ENCODE measurements around the gene BAK1.

Gene BAK1

DNA sequence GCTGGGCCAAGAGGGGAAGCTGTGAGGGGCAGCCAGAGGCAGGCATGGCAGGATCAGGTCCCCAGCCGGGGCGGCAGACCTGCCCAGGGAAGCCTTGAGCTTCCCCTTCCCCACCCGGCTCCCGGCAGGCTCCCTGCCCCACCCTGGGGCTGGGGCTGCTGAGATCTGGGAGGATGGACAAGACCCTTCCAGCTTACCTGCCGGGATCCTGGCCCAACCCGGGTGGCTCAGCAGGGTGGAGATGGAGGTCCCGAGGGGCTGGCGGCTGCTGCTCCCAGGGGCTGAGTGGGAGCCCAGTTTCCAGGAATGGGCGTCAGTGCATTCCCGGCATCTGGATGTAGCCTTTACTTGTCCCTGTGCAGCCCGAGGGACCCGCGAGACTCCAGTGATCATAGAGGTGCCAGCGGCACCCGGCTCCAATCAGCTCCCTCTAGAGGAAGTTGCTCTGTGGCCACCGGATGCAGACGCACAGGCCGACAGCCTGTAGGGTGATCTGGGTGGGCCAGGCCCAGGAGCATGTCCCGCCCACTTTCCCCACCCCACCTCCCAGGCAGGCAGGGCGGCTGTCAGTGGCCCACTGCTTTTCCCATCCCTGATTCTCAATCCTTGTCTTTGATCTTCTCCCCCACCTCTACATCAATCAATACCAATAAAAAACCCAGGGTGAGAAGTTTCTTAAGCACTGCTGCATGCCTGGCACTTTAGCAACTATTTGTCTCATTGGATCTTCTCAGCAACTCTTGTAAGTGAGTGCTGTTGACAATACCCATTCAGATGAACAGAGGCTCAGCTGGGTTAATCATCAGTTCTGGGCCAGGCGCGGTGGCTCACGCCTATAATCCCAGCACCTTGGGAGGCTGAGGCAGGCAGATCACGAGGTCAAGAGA, at the start of gene BAK1:
Gene BAK1, minus strand, starts transcription at position 449 of the 887 bp plus-strand sequence. CDS start 2,672 bp downstream, outside the sequence.
- DNase-seq = peak; percentile 87

DNA sequence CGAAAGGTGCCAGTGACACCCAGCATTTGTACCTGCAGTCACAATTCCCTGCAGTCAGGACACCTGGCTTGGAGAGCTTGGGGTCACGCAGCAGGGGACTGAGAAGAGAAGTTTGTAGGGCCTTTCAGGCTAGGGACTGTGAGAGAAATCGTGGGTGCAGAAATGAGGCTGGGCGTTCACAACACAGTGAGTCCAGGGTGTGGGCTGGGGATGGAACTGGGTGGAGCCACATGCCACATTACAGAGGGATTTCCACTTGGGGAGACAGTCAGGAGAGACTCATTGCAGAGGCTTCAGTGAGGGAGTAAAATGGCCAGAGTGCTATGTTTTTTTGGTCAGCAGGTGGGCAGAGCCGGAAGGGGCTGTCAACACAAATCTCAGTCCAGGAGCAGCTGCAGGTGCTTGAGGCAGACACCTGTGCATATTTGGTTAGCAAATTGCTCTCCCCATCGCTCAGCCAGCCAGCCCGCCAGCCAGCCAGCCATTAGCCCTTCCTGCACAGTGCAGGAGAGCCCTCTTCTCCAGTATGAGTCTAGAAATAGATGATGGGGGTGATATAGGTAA, 48.4 kb upstream of the BAK1 start:
- no peak for DNase-seq

DNA sequence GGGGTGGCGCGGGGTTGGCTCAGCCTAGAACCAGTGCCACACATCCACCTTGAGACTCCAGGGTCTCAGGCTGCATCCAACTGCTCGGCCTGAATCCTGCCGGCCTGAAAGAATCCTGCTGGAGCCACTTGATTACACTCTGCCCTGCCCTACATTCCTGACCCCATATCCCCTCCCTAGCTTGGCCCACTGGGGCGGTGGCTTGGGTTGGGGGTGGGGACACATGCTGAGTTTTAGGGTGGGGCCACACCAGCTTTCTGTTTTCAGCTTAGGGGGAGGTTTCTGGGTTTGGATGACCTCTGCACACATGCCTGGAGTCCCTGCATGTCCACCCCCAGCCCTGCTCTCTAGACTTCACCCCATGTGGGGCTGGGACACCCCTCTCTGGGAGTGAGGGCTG, 47.8 kb upstream of the BAK1 start:
- DNase-seq = no peak

DNA sequence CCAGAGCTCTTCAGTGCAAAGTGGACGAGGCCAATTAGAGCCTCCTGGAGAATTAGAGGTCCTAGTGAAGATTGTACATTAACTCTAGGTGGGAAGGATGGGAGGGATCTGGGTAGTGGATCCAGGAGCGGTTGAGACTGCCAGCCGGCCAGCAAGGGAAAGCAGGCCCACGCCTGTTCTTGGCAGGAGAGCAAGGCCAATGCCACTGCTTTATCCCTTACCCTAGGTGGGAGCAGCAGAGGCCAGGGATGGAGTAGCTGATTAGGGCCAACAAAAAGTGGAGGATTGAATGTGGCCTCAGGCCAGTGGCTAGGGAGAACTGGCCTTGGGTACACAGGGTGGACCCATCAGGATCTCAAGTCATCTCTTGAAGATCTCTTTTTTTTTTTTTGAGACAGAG, 44.8 kb upstream of the BAK1 start:
- no peak for DNase-seq

DNA sequence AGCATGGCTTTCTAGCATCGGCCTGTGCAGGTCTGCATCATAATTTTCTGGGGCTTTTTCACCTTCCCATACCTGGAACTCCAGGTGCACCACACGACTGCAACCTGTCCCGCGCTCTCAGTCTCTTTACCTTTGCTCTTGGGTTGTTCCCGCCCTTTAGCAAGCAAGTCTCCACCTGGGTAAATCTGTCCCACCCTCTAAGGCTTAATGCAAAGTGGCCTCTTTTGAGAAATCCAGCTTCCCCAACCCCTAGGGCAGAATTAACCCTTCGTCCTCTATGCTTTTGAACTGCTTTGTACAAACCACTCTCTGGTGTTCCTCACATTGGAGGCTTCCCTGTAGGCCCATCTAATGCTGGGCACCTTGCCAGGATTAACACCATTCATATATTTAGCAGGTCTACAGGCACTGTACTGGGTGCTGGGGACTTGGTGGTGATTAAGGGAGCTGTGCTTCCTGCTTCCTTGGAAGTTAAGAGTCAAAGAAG, 43.9 kb upstream of the BAK1 start:
- no peak for DNase-seq

DNA sequence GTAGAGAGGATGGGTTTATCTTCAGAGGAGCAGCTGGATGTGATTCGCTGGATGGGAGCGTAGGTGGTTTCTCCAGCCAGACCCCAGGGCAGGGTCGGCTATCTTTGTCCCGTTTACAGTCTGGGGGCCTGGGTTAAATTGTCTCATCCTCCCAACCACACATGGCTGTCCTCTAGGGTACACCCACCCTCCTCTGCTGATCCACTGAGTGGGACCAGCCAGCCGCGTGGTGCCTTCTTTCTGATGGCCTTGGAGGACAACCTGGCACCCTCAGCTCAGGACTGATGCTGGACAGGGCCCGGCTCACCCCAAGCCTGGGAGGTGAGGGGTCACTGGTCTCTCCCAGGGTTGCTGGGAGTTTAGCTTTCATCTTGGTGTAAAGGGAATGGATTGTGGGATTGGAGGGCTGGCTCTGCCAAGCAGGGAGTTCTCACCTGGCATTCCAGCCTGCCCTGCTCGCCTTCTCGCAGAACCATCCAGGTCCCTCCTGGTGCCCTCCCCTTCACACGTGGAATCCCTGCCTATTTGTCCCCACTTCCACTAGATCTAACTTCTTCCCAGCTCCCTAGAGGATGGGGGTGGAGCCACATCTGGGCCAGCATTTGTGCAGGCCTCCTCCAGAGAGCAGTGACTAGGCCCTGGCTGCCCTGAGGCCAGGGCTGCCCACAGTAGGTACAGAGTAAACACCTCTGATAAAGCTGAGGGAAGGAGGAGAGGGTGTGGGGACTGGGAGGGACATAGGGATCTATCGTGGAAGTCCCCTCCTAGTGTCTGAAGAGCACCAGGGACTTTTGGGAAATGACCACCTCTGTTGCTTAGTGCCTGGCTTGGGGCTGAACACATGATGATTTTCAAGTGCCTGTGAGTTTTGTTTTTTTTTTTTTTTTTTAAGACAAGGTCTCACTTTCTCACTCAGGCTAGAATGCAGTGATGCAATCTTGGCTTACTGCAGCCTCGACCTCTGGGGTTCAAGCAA, 42.7 kb upstream of the BAK1 start:
- DNase-seq = no peak

DNA sequence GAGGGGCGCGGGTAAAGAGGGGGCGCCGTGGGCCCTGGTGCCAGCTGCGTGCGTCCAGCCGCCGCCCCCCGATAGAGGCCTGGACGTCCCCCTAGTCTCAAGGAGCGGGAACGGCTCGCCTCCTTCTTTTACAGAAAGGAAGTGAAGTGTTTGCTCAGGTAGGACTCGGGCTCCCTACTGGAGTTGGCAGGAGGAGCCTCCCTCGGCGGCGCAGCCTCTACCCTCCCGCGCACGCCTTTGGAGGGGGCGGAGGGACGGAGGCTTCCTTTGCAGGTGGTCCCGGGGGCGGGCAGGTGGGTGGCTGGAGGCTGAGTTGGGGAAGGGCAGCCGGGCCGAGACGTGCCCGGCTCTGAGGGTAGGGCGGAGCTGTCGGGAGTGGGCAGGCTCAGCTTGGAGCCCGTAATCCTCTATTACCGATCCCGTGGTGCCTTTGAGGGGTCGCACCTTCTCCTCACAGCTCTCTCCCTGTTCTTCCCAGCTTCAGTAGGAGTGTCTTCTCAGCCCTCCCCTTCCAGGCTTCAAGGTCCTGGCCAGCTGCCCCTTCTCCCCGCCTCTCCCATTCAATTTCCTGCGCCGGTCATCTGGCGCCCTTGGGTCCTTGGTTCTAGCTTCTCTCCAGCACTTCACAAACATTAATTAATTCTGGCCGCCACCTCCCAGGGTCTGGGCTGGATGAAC, 41.8 kb upstream of the BAK1 start:
- DNase-seq = no peak

DNA sequence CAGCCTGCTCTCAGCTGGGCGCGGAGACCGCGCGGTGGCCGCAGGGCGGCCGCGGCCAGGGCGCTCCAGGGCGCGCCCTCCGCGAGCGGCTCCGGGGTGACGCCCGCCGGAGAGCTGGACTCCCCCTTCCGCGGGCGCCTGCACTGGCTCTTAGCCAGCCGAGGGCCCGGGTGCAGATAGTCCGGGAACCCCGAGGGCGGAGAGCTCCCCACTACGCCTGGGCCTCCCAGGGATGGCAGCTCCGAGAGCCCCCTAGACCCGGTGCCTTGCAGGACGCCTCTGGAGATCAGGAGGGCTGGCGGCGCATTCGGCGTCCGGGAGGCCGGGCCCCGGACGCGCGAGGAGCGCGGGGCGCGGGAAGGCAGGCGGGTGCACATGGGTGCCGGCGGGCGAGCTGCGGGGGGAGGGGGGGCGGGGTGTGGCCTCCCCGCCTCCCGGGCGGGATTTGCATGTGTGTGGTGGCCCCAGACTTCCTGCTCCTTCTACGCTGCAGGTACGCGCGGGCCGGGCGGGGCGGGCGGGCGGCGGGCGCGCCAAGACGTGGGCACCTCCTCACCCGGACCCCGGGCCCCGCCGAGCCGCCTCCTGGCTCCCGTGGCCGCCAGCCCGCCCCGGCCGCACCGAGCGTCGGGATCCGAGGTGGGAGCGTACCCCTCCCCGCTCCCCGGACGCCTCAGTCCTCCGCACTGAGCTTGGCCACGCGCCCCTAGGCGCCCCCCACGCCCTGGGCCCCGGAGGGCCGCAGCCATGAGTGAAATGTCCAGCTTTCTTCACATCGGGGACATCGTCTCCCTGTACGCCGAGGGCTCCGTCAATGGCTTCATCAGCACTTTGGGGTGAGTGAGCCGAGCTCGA, 41.0 kb upstream of the BAK1 start, which contains the start of gene ITPR3:
Gene ITPR3, plus strand, starts transcription at position 467 of the 855 bp plus-strand sequence. Its CDS starts 281 bp downstream, at position 748.
- peak; percentile 62 for DNase-seq

DNA sequence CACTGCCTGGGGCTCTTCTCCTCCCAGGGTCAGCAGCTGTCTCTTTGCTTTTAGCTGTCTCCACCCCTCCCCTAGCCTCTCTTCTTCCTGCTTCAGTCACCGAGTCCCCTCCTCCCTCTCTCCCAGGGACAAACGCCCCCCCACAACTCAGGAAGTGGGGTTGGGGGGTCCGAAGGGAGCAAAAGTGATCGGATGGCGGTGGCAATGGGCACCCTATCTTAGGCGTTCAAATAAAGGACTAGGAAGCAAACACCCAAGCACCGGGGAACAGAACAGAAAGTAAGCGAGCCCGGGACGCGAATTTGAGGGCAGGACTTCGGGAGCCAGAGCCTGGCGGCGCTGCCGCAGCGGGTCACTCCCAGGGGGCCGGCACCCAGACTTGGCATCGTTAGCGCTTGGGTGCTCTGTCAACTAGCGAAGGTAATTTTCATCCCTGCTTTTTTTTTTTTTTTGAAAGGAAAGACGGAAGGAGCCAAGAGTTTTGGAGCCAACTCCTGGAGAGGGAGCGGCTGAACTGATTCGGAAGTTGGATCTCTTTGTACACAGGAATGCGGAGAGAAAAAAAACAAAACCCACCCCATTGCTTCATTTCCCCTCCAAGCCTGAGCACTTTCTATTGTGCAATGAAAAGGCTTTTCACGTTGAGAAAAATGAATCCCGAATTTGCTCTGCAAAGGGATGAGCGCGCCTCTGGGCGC, 40.2 kb upstream of the BAK1 start:
- DNase-seq = no peak

DNA sequence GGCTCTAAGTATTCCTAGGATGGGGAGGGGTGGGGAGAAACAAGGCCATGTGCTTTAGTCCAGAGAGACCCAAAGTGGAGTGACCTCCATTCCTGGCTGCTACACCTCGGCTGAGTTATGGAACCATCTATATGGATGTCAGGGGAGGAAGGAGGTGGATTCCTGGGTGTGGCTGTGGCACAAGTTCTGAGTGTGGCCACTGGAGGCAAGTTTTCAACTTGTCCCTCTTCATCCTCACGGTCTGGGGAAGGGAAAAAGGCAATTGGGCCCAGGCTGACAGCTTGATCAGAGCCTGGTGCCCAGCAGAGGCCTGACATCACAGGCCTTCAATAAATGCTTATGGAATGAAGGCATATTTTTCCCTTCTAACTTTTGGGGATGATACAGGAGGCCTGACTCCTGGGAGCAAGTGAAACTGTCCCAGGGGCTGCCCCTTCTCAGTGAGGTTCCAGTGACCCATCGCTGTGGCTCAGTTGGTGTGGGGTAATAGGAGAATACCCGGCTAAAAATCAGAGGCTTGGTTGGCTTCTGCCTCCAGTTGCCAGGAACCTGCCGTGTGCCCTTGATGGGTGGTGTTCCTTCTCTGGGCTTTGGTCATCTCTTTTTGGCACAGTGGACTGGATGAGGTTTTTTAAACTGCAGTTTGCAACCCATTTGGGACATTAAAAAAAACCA, 39.2 kb upstream of the BAK1 start:
- no peak for DNase-seq

DNA sequence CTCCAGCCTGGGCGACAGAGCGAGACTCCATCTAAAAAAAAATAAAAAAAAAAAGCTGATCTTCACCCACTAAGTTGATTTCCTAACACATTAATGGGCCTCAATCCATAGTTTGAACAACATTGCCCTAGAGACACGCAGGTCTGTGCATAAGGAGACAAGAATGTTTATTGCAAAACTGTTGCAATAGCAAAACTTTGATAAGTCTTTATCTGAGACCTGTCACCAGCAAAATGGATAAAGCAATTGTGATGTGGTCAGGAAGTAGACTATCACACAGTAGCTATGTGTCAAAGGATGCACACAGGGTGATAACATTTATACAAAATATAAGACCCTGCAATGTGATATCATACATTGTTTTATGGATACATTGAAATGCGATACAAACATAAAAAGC, 36.8 kb upstream of the BAK1 start:
- no peak for DNase-seq

DNA sequence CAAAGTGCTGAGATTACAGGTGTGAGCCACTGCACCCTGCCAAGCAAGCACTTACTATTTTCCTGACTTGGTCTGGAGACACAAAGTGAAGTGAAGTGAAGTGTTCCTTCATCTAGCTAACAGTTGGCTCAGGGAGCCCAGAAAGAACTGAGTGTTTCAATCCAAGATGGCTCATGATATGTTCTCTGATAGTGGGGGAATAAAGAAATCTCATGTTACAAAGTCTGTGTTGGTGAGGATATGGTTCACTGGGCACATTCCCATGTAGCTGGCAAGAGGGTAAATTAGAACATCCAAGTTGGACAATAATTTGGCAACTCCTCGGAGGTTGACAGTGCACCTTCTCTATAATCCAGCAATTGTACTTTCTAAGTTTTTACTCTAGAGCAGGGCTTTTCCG, 36.0 kb upstream of the BAK1 start:
- no peak for DNase-seq

DNA sequence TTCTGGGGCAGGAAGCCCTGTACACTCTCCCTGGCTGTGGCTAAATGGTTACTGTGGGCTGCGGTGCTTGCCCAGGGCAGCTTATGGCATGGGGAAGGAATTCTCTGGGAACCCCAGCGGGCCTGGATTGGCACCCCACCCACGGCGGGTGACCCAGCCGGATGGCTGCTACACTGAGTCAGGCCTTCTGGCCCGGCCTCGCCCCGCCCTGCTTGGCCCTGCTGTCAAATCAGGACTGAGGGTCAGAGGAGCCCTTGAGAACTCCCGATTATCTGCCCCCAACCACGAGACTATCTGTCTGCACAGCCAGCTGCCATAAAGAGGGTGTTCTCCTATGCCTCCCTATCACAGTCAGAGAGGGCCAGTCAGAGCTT, 33.7 kb upstream of the BAK1 start:
- no peak for DNase-seq

DNA sequence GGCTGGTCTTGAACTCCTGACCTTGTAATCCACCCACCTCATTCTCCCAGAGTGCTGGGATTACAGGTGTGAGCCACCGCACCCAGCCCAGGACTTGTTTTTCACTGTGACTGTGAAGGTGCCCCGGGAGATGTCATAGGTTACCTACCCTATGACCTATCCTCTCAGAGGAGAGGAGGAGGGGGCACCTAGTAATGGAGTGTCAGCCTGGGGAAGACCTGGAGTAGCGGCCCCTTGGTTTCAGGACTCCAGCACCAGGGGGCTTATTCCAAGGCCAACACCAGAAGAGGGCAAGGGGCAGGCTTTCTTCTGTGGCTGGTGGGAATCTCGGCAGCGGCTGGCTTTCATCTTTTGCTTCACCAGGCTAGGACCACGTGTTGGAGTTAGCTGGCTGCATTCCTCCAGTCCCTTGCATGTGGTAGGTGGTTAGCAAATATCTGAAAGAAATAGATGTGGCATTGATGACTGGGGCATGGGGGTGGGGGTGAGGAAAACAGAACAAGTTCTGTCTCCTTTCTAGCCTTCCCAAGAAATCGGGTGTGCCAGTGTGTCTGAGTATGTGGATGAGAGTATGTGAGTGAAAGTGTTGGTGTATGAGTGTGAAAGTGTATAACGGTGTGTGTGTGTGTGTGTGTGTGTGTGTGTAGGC, 33.2 kb upstream of the BAK1 start:
- no peak for DNase-seq

DNA sequence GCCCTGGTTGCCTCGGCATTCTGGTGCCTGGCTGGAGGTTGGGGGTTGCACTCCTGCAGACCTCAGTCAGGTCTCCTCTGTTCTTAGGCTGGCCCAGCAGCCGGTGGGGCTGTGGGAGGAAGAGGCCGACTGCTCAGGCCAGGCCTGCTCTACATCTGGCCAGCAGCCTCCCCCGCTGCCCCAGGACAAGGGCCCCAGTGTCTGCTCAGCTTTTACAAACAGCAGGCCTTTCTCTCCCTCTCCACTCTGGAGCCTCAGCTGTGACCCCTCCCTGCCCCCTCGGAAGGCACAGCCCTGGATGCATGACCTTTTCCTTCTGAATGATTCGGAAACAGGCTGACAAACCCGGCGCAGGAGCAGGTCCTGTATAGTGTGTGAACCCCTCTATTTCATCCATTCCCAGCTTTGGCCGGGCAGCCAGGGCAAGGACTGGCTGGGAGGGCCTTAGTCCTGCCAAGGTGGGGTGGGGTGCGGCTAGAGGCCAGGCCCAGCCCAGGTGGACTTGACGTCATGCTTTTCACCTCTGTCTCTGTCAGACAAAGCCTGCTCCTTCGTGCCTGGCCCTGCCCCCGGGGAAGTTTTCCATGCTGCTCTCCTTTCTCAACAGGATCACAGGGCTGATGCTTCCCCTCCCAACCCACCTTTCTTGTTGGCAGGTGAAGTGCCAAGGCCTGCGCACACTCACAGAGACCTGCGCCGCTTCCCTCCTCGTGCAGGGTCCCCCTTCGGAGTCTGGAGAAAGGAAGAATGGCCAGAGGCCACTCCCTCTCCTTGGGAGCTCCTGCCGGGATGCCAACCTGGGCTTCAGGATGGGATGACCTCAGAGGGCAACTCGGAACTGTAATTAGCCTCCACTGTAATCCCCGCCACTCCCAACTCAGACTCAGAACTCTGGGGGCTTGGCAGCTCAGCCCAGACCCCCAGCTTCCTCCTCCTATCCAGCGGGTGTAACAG, 31.0 kb upstream of the BAK1 start:
- no peak for DNase-seq

DNA sequence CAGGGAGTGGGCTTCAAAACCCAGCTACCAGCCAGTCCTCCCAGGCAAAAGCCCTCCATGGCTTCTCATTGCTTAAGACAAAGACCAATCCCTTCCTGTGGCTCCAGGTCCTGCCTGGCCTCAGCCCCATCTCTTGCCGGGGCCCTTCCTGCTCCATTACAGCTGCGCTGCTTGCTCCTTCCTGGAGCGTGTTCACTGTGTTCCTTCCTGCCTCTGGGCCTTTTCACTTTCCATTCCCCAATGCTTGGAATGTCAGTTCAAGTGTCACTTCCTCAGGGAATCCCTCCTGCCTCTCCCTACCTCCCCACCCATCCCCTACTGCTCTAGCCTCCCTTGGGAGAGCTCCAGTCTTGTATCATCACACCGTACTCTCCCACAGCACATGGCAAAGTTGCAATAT, 30.0 kb upstream of the BAK1 start:
- DNase-seq = no peak

DNA sequence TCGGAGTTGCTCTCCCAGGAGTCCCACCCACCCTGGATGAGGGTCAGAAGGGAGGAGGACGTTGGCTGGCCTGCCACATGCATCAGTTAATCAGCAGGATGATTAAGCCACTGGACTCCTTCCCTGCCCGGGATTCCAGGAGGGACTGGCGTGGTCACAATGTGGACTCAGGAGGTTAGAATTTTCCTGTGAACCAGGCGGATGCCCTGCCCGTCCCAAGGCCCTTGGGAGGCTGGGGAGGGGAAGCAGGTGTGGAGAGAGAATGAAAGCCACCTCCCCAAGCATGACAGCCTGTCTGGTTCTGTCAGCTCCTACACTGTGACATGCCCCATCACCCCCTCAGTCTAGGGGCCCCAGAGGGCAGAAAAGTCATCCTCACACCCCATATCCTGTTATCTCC, 29.5 kb upstream of the BAK1 start:
- DNase-seq = no peak

DNA sequence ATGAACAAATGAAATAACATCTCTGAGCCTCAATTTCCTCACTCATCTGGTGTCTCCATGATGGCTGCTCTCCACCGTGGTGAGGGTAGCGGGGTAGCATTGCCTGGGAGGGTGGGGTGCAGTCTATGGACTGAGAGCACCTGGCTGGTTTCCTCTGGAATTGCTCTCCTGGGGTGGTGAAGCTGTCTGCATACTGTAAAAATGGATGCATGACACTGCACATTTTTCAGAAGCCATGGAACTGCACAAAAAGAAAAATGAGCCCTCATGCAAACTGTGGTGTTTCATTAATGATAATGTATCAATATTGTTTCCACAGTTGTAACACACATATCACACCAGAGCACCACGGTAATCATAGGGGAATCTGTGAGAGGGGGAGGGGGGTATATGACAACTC, 28.9 kb upstream of the BAK1 start:
- no peak for DNase-seq

DNA sequence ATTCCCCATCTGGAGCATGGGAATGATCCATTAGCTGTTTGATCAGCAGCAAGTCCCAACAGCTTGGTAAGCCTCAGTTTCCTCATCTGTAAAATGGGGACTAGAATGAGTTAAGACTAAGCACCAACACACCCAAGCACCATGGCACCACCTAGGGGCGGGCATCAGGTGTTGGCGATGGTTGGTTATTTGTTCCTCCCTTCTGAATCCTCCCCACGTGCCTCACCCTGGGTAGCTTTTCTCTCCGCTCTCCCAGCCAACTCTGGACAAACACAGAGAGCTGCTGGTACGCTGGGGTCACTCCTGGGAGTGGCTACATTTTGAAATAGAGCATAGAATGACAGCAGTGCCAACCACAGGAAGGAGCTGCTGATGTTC, 27.7 kb upstream of the BAK1 start:
- no peak for DNase-seq

Data from NCI-H2171 (cell line).